Activated CD8-positive, alpha-beta memory T cell treated with anti-CD3 and anti-CD28 coated beads, Interleukin-2, amount 50 U/mL, for 24 hours (primary cell): ENCODE results near the gene COPB1.
"Not testable (repeated sequence)": the region's sequence is repeated elsewhere in the genome, so short reads cannot be mapped to it uniquely, and the experiment has no call there.

Experiments used
- DNase-seq: peaks from one replicate; pipeline ENCODE4 v3.0.0-alpha.2; 2020; ENCODE audit errors: extremely low read depth

The COPB1 gene, protein sequence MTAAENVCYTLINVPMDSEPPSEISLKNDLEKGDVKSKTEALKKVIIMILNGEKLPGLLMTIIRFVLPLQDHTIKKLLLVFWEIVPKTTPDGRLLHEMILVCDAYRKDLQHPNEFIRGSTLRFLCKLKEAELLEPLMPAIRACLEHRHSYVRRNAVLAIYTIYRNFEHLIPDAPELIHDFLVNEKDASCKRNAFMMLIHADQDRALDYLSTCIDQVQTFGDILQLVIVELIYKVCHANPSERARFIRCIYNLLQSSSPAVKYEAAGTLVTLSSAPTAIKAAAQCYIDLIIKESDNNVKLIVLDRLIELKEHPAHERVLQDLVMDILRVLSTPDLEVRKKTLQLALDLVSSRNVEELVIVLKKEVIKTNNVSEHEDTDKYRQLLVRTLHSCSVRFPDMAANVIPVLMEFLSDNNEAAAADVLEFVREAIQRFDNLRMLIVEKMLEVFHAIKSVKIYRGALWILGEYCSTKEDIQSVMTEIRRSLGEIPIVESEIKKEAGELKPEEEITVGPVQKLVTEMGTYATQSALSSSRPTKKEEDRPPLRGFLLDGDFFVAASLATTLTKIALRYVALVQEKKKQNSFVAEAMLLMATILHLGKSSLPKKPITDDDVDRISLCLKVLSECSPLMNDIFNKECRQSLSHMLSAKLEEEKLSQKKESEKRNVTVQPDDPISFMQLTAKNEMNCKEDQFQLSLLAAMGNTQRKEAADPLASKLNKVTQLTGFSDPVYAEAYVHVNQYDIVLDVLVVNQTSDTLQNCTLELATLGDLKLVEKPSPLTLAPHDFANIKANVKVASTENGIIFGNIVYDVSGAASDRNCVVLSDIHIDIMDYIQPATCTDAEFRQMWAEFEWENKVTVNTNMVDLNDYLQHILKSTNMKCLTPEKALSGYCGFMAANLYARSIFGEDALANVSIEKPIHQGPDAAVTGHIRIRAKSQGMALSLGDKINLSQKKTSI

GRCh38 chr11:14499560-14500180 is at the start of gene COPB1:
Gene COPB1, minus strand, starts transcription at chr11:14499811. Its CDS starts 883 bp downstream, at chr11:14498928.
- DNase-seq = peak; percentile 78

DNA sequence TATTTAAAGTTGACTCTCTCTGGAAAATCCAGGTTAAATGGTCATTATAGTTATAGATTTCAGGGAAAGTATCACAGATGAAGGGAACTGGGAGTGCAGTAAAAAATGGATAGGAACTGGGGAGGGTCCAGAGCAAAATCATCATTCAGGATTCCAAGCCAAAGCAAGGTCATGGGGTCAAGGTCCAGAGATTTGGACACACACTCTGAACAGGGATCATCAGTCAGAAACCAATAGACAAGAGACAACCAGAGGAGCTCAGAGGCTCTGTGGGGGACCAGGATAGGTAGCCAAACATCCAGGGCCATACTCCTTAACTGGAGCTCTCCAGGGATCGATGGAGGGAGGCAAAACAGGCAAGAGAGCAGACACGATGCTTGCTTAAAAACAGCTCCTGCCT is 47.8 kb upstream of the COPB1 start:
- no peak for DNase-seq

- DNase-seq = no peak
Observed at GRCh38 chr11:14546672-14547071, 47.1 kb upstream of the COPB1 start.

- DNase-seq = no peak
Observed at GRCh38 chr11:14544611-14545010, 45.0 kb upstream of the COPB1 start.

DNA sequence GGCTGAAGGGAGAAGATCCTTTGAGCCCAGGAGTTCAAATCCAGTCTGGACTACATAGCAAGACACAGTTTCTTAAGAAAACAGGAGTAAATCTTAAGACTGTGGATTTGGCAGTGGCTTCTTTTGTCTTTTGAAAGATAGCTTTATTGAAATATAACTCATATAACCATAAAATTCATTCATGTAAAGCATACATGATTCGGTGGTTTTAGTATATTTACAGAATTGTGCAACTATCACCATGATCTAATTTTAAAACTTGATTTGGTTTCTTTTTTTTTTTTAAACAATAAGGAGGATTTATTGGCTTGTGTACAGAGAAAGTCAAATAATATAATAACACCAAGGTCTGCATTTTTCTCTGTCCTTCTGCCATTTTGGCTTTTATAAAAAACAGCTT is 43.6 kb upstream of the COPB1 start:
- no peak for DNase-seq

GRCh38 chr11:14542324-14542723 is 42.7 kb upstream of the COPB1 start:
- no peak for DNase-seq

GRCh38 chr11:14541192-14541947 is 41.8 kb upstream of the COPB1 start:
- no peak for DNase-seq

- DNase-seq = no peak
Observed at GRCh38 chr11:14539982-14540421, 40.4 kb upstream of the COPB1 start.

DNA sequence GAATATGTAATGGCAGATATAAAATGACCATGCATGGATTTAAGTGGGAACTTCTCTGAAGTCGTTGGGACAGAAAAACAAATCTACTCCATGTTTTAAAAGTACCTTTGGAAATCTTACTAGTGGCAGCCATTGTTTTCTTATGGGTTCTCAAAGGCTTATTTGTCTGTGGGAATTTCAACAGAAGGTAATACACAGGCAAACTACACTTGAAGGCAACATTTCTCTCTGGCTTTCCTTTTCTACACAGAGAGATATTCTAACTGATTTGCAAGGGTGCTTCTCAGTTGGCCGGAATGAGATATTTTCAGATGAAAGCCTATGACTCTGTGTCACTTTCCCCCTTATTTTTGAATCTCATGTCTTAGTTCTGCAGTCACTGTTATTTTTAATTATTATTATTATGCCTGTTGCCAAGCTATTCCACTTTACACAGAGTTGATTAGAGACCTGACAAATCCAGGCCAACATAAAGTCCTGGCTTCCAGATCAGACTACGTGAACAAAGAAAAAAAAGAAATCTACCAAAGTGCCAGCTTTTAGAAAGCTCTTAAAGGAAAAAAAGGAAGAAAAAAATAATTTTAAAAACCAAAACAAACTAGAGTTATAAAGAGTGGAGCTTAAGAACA is 39.4 kb upstream of the COPB1 start:
- DNase-seq = no peak

- no peak for DNase-seq
Observed at GRCh38 chr11:14538271-14538925, 38.8 kb upstream of the COPB1 start.

- DNase-seq = peak; percentile 8
Observed at GRCh38 chr11:14537134-14537599, 37.6 kb upstream of the COPB1 start.

DNA sequence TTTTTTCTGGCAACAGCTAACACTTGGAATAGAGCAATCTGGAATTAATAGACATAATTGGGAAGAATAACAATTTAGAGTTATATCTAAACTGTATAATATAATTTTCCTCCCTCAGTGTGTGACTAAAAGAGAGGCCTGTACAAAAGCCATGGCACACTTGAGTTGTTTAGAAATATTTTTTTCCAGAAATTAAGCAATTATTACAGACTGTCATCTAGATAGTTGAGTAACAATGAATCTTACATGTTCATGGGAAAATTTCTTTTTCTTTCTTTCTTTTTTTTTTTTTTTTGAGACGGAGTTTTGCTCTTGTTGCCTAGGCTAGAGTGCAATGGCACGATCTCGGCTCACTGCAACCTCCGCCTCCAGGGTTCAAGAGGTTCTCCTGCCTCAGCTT is 35.6 kb upstream of the COPB1 start:
- DNase-seq = not testable (repeated sequence)

GRCh38 chr11:14529951-14530350 is 30.3 kb upstream of the COPB1 start:
- DNase-seq = no peak

DNA sequence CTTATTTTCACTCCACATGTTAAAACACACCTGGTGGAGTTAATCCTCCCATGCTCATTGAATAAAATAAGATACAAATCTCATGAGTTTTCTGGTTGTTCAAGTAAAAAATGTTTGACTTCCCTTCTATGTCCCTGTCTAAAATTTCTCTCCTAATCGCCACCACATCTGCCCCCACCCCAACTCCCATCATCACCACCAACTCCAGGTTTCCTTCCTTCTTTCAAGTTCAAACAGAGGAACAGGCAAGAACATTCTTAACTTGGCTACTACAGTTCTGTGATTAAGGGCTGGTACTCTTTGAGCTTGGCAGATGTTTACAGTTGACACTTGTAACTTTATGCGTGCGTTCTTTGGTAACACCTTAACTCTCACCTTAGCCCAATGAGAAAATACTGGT is 29.7 kb upstream of the COPB1 start:
- no peak for DNase-seq

- no peak for DNase-seq
Observed at GRCh38 chr11:14522801-14523200, 23.2 kb upstream of the COPB1 start.

DNA sequence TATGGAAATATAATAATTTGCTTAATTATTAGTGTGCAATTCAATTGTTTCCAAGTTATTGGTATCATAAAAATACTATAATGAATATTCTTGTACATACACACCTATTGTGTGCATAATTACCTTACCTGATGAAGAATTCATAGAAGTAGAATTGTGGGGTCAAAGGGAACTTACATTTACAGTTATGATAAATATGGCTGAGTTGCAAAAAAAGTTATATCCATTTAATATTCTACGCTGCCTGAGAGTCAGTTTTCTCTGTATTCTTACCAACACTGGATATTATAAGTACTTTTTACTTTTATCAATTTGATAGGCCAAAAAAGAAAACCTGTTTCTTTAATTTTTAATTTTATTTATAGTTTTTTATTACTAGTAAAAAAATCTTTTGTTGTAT is 22.6 kb upstream of the COPB1 start:
- DNase-seq = no peak

DNA sequence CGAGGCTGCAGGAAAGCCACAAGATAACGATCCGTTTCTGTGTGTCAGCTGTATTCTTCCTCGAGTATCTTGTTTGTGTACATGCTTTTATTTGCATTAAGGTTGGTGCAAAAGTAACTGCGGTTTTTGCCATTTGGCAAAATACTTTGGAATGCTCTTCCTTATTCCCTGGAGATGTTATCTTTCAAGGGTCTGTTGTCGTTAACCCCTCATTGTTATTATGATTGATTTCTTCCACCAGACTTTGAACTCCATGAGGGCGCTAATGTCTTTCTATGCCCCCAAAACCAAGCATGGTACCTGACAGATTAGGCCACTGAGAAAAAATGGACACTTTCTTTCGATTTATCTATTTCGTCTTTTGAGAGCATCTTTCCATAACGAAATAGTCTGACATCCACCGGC is 21.1 kb upstream of the COPB1 start:
- no peak for DNase-seq

GRCh38 chr11:14519917-14520746 is 20.5 kb upstream of the COPB1 start, which contains the start of gene PSMA1:
Gene PSMA1, minus strand, starts transcription at chr11:14520386. Its CDS starts 87 bp downstream, at chr11:14520299.
- peak; percentile 83 for DNase-seq

DNA sequence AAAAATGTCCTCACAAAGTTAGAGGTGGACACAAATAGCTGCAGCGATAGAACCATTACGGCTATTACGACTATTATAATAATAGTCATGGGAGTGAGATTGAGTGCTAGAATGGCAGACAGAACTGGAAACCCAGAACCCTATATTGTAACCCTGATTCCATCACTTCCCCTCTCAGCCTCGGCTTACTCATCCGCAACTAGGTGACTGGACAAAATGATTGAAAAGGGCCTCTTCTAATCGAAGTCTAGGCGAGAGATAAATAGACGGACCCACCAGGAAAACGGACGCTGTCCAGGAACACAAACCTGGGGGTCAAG is 19.9 kb upstream of the COPB1 start:
- DNase-seq = no peak
